ENCODE data around the gene DOHH.

Gene DOHH

GRCh38 chr19:3463714-3464586 is 36.5 kb downstream of the DOHH start:
- FAIRE-seq (no peak), DNase-seq (ENCODE audit: insufficient read length, low spot score) (no peak)
- TF ChIP-seq SPI1 (IDR thresholded peaks at IDR 0.05; ENCODE audit: low read depth, low read length), result no peak
- no peak for TF ChIP-seq POLR2A (IDR thresholded peaks at IDR 0.05; ENCODE audit: low read depth, low read length)
- no peak for TF ChIP-seq POU2F2 (IDR thresholded peaks at IDR 0.05; ENCODE audit: low read depth, low read length)
- no peak for TF ChIP-seq PAX5 (IDR thresholded peaks at IDR 0.05; ENCODE audit: insufficient read depth, low read length, severe bottlenecking)
- TF ChIP-seq TAF1 (IDR thresholded peaks at IDR 0.05; ENCODE audit: low read depth, low read length), result no peak
- no peak for TF ChIP-seq POLR2AphosphoS5 (IDR thresholded peaks at IDR 0.05; ENCODE audit: low read depth, low read length)

DNA sequence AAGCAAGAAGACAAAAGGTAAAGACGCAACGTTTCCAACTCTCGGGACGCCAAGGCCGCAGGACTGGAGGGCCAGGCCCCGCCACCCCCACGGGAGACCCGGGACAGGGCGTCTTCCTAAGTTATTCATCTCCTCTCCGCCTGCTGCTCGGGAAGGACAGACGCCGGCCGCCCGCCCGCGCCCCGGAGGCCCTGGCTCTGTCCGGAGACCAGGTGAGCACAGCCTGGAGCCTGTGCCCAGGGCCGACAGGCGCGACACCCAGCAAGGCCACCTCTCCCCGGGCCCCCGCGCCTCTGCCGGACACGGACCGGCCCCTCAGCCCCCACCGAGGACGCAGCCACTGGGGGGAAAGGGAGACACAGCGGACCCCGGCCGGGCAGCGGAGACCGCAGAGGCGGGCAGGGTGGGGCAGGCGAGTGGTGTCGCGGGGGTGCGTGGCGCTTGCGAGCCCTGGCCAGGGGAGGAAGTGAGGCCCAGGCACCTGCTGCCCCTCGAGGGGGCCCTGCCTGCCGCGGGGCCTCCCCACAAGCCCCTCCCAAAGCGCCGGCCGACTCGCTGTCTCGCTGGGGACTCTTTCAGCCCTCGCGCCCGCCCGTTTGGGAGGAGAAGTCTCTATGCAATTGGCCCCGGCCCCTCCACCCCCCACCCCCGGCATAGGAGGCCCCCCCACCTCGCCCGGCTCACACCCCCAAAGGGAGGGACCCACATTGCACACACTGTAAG is 37.3 kb downstream of the DOHH start:
- no peak for FAIRE-seq
- no peak for TF ChIP-seq POU2F2 (IDR thresholded peaks at IDR 0.05; ENCODE audit: low read depth, low read length)

DNA sequence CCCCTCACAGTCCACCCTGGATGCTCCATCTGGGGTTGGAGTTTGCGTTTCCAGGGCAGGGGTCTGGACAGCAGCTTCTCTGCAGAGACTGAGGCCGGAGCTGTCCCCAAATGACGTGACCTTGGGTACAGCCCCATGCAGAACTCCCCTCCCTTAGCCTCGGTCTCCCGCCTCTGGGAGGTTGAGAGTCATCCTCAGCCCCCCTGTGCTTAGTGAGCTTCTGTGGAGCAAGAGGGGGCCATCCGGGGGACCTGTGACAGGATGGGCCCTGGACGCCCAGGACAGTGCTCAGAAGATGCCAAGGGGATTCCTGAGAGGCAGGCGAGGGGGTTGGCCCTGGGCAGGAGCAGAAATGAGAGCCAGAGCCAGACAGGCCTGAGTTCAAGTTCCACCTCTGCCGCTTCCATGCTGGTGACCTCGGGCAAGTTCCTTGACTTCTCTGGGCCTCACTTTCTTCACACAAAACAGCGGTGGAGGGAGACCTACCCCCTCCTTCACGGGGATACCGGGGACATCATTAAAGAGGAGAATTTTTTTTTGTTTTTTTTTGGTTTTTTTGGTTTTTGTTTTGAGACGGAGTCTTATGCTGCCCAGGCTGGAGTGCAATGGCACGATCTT is 40.4 kb downstream of the DOHH start:
- DNase-seq (ENCODE audit: insufficient read length, low spot score) (no peak), FAIRE-seq (no peak)
- TF ChIP-seq TAF1 (IDR thresholded peaks at IDR 0.05; ENCODE audit: low read depth, low read length) (no peak), POU2F2 (IDR thresholded peaks at IDR 0.05; ENCODE audit: low read depth, low read length) (no peak), SPI1 (IDR thresholded peaks at IDR 0.05; ENCODE audit: low read depth, low read length) (no peak), POLR2AphosphoS5 (IDR thresholded peaks at IDR 0.05; ENCODE audit: low read depth, low read length) (no peak), PAX5 (IDR thresholded peaks at IDR 0.05; ENCODE audit: insufficient read depth, low read length, severe bottlenecking) (no peak), POLR2A (IDR thresholded peaks at IDR 0.05; ENCODE audit: low read depth, low read length) (no peak)

More for the DNA sequence above, 37.3 kb downstream of the DOHH start:
- DNase-seq (ENCODE audit: insufficient read length, low spot score), result no peak

DNA sequence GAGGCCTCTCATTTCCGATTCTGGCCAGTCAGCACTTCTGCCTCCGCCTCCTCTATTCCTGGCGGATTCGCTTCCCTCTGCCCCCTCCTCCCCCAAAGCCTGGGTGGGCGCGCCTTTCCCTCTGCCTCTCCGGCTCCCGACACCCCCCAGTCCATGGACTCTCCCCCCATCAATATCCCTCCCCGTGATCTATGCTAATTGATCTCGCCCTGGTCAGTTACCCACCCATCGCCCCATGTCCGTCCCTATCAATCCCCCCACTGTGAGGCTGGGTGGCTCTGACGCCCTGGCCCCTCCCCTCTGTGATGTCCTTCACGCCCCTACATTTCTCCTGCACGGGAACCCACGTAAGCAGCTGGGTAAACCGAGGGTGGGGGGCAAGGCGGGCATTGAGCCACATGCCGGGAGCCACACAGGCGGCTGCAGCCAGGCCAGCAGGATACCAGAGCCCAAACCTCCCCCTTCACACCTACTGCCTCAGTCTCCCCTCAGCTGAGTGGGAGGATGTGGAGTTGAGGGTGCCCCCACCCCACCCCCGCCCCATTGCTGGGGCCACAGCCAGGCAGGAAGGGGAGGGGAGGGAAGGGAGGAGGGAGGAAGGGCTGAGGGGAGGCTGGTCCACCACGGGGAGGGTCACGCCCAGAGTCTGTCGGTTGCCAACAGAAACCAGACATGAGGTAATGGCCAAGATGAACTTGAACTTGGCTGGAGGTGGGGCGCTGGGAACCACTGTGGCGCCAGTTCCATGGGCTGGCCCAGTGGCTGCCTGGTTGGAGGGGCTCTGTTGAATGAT is 41.2 kb downstream of the DOHH start:
- DNase-seq (ENCODE audit: insufficient read length, low spot score) (no peak), FAIRE-seq (no peak)
- no peak for TF ChIP-seq PAX5 (IDR thresholded peaks at IDR 0.05; ENCODE audit: insufficient read depth, low read length, severe bottlenecking)
- no peak for TF ChIP-seq TAF1 (IDR thresholded peaks at IDR 0.05; ENCODE audit: low read depth, low read length)
- TF ChIP-seq SPI1 (IDR thresholded peaks at IDR 0.05; ENCODE audit: low read depth, low read length), result no peak
- TF ChIP-seq POLR2AphosphoS5 (IDR thresholded peaks at IDR 0.05; ENCODE audit: low read depth, low read length), result no peak
- no peak for TF ChIP-seq POU2F2 (IDR thresholded peaks at IDR 0.05; ENCODE audit: low read depth, low read length)
- no peak for TF ChIP-seq POLR2A (IDR thresholded peaks at IDR 0.05; ENCODE audit: low read depth, low read length)

- no peak for DNase-seq (ENCODE audit: insufficient read length, low spot score)
- no peak for TF ChIP-seq POLR2A (IDR thresholded peaks at IDR 0.05; ENCODE audit: low read depth, low read length)
- TF ChIP-seq POLR2AphosphoS5 (IDR thresholded peaks at IDR 0.05; ENCODE audit: low read depth, low read length), result no peak
- TF ChIP-seq PAX5 (IDR thresholded peaks at IDR 0.05; ENCODE audit: insufficient read depth, low read length, severe bottlenecking), result no peak
- TF ChIP-seq POU2F2 (IDR thresholded peaks at IDR 0.05; ENCODE audit: low read depth, low read length), result no peak
- TF ChIP-seq SPI1 (IDR thresholded peaks at IDR 0.05; ENCODE audit: low read depth, low read length), result no peak
- no peak for TF ChIP-seq TAF1 (IDR thresholded peaks at IDR 0.05; ENCODE audit: low read depth, low read length)
- no peak for FAIRE-seq
Measured at GRCh38 chr19:3458229-3459088, 42.0 kb downstream of the DOHH start.

DNA sequence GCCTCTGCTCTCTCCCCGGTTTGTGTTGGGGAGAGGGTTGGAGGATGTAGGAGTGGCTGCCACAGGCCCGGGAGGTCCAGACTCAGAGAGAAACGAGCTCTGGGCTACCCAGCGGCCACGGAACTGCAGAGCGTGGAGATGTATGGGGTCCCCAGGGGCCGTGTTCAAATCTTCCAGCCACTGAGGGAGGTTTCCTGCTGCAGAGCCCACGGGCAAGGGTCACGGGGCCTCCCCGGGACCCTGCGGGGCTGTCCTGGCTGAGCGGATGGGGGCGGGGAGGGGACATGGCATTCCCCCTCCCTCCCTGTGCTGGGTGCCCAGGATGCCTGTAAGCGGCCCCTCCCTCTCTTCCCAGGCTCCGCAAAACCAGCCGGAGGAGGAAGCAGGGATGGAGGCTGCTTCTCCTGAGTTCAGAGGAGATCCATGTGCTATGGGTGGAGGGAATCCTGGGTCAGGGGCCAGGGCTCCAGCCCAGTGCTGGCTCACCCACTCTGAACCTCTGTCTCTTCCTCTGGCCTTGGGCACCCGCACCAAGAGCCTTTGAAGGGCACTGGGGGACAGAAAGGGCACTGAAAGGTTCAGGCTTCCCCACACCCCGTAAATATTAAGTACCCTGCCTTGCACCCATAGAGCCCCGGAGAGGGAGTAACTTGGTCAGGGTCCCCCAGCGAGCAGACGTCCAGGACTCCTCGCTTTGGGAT is 42.8 kb downstream of the DOHH start:
- FAIRE-seq (no peak), DNase-seq (ENCODE audit: insufficient read length, low spot score) (no peak)
- TF ChIP-seq PAX5 (IDR thresholded peaks at IDR 0.05; ENCODE audit: insufficient read depth, low read length, severe bottlenecking), result no peak
- no peak for TF ChIP-seq POLR2A (IDR thresholded peaks at IDR 0.05; ENCODE audit: low read depth, low read length)
- no peak for TF ChIP-seq POLR2AphosphoS5 (IDR thresholded peaks at IDR 0.05; ENCODE audit: low read depth, low read length)
- TF ChIP-seq TAF1 (IDR thresholded peaks at IDR 0.05; ENCODE audit: low read depth, low read length), result no peak
- no peak for TF ChIP-seq POU2F2 (IDR thresholded peaks at IDR 0.05; ENCODE audit: low read depth, low read length)
- no peak for TF ChIP-seq SPI1 (IDR thresholded peaks at IDR 0.05; ENCODE audit: low read depth, low read length)

DNA sequence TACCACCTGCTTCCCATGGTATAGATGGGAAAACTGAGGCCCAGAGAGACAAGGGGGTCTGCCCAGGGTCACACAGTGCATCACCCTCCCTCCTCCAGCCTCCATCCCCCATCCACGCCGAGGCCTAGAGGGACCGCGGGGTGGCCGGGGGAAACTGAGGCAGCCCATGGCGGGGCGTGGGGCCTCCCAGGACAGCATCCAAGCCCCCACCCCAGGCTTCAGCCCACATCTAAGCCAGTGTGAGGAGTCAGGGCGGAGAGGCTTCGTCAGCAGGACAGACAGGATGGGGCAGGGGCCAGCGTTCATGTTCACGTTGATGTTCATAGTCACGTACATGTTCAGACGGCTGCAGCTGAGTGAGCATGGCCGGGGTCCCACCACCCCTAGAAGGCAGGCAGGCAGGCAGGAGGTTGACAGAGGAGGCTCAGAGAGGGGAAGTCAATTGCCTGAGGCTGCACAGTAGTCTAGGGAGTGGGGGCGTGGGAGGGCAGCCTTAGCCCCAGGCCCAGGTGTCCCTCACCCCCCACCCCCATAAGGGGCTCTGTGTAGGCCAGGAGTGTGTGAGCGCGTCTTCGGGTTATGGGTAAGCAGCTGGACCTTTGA is 43.4 kb downstream of the DOHH start:
- no peak for TF ChIP-seq SPI1 (IDR thresholded peaks at IDR 0.05; ENCODE audit: low read depth, low read length)
- no peak for TF ChIP-seq POU2F2 (IDR thresholded peaks at IDR 0.05; ENCODE audit: low read depth, low read length)
- TF ChIP-seq POLR2AphosphoS5 (IDR thresholded peaks at IDR 0.05; ENCODE audit: low read depth, low read length), result no peak
- TF ChIP-seq TAF1 (IDR thresholded peaks at IDR 0.05; ENCODE audit: low read depth, low read length), result no peak
- TF ChIP-seq POLR2A (IDR thresholded peaks at IDR 0.05; ENCODE audit: low read depth, low read length), result no peak
- no peak for TF ChIP-seq PAX5 (IDR thresholded peaks at IDR 0.05; ENCODE audit: insufficient read depth, low read length, severe bottlenecking)
- DNase-seq (ENCODE audit: insufficient read length, low spot score) (no peak), FAIRE-seq (no peak)
